Middle frontal gyrus (tissue), 1 donor: Measurements from ENCODE around the gene MCC.
"Not testable (repeated sequence)": the region's sequence is repeated elsewhere in the genome, so short reads cannot be mapped to it uniquely, and the experiment has no call there.

Experiments used
- DNase-seq: peaks from one replicate; pipeline ENCODE4 v3.0.0-alpha.2; 2015; ENCODE audit warnings: low spot score; ENCODE audit errors: extremely low spot score

Gene MCC

DNA sequence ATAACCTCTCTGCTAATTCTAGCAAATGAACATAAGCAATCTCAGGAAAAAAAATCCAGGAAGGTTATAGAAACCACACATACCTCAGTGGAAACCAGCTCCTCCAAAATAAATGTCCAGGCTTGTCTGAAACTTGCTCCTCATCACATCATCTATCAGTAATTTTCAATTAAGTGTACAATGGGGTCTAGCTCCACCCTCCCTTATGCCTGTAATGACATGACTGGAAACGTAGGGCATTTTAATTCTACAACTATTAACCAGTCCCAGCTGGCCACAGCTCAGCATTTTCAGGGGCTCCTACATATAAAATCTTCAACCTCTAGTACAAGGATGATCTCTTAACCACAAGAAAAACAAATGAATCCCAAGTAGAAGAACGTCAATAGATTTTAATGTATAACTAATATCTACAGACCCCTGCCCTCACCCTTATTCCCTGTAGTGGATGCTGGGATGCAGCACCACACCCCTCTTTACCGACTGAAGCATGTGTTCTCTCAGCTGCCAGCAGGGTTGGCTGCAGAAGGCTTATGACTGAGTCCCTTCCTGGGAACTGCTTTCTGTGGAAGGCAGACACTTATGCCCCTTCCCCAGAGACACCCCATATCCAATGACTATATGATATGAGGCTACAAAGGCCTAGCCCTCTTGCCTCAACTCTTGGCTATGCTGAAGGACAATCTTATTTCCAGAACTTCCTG is 60.2 kb downstream of the MCC start:
- DNase-seq = no peak

DNA sequence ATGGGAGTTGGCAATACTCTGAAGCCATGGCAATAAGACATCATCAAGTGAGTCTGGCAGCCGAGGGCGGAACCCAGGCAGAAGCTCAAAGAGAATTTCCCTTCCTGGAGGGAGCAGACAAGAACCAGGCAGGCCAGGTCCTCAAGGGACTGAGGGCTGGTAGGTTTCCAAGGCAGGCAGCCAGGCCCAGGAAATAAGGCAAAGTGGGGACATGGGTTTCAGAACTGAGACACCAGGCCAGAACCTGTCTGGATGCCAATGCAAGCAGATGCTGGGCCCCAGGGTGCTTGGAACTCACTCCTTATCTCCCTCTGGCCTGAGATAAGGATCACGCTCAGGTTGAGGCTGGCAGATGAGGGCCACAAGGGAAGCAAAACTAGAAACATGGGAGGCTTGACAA is 62.3 kb downstream of the MCC start:
- no peak for DNase-seq

DNA sequence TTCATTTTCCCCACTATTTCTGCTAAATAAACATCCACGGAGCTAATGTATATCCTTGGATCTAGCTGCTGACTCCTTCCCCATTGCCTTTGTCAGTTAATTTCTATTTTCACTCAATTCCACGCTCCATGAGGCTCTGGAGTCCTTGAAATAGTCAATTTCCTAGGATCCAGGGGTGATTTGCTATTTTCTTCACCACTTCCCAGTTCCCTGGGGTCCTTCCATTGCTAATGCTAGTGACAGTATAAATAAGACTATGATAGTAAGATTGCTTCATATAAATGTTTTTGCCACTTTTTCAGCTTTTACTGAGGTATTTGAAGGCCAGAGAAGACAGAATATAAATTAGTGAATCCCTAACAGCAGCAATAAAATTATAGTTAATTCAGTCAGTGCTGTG is 66.6 kb downstream of the MCC start:
- DNase-seq = no peak

DNA sequence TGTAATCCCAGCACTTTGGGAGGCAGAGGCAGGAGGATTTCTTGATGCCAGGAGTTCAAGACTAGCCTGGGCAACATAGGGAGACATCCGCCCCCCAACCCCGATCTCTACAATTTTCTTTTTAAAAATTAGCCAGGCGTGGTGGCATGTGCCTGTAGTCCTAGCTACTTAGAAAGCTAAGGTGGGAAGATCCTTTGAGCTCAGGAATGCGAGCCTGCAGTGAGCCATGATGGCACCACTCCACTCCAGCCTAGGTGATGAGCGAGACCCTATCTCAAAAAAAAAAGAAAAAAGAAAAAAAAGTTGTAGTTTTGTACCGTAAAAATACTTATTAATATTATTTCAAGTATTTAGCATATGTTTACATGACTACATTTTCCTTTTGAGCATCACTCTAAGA is 82.7 kb downstream of the MCC start:
- DNase-seq = no peak

DNA sequence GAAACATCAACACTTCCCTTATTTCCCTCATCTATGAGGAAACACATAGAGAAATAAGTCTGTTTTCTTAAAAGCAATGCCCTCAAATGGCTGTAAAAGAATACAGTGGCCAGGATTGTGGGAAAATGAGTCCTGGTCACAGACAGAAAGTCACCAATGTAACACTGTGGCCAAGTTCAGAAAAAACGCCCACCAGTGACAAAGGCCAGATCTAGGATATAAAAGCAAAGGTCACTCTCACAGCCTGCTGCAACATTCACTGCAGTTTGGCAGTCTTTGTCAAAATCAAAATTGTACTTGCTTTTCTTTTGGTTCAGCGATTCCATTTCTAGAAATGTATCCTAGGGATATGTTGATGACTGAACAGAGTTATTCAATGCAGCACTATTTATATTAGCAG is 84.0 kb downstream of the MCC start:
- DNase-seq = no peak

DNA sequence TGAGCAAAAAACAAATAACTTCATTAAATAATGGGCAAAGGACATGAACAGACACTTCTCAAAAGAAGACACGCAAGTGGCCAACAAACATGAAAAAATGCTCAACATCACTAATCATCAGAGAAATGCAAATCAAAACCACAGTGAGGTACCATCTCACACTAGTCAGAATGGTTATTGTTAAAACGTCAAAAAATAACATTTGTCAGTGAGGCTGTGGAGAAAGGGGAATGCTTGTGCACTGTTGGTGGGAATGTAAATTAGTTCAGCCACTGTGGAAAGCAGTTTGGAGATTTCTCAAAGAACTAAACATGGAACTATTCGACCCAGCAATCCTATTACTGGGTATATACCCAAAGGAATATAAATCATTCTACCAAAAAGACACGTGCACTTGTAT is 90.3 kb downstream of the MCC start:
- DNase-seq = not testable (repeated sequence)

DNA sequence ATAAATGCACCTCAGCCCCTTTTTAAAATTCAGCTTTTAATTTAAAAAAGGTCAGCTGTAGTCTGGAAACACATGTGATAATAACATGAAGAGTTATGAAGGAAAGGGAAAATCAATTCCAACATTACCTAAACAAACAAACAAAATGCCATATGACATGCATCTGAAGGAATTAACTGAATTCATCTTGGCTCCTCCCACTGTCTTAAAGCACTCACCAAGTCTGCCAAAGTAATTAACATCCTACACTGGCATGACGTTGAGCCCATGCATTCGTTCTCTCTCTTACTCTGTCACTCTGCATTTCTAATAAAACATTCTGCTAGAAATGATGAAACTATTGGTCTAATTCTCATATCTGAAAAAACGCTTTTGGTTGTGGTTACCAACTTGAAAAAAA is 91.2 kb downstream of the MCC start:
- no peak for DNase-seq

DNA sequence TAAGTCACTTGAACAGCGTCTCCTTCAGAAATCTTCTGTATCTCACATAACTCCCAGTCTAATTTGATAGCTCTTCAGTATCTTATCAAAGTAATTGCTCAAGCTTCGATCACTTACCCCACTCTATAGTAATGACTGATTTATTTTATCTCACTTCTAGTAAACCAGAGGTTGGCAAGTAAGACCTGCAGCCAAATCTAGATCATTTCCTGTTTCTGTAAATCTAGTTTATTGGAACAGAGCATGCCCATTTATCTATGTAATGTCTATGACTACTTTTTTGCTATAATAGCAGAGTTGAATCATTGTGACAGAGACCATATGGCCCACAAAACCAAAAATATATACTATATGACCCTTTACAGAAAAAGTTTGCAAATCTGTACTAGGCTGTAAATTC is 93.6 kb downstream of the MCC start:
- no peak for DNase-seq

DNA sequence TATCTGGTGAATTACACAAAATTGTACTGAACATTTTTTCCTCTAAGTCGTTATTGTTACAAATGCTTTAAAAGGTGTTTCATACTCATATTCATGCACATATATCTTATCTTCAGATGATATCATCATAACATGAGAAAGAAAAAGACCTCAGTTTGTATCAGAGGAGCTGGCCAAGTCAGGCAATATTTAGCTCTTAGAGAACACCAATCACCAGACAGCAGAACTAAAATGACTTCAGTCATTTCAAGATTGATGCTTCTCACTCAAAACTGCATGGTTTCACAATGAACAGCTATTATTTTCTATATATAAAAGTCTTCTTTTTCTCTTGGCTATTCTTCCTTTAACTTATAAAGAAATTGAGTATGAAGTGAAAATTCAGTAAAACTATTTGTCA is 98.0 kb downstream of the MCC start:
- DNase-seq = no peak

DNA sequence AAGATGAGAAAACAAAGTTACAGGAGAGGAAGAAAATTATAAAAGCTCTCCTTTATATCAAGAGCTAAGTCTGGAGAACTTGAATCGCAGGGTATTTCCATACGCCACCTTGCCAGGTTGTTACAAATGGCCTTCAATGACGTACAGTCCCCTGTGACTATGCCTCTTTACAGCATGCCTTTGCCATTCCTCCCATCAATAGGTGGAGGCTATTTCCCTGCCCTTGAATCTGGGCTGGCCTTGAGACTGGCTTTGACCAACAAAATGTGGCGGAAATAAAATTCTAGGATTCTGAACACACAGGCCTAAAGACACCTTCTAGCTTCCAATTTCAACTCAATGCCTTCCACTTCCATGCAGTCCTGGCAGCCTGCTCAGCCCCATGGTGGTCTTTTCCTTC is 99.1 kb downstream of the MCC start:
- DNase-seq = no peak

DNA sequence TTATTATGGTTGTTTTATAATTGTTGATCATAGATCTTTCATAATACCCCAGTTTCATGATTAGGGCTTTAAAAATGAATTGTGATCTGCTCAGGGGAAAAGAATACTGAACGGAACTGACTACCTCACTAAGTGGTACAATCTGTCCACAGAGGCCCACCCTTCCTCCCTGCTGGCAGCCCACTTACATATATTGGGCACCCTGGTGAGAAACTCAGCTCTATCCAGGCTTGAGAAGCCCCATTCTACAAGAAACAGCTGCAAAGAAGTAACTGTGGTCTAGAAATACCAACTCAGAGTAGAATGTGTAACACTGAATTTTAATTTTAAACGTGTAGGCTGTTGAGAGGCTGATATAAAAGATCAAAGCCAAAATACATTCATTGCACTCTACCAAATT is 100.4 kb downstream of the MCC start:
- DNase-seq = no peak

DNA sequence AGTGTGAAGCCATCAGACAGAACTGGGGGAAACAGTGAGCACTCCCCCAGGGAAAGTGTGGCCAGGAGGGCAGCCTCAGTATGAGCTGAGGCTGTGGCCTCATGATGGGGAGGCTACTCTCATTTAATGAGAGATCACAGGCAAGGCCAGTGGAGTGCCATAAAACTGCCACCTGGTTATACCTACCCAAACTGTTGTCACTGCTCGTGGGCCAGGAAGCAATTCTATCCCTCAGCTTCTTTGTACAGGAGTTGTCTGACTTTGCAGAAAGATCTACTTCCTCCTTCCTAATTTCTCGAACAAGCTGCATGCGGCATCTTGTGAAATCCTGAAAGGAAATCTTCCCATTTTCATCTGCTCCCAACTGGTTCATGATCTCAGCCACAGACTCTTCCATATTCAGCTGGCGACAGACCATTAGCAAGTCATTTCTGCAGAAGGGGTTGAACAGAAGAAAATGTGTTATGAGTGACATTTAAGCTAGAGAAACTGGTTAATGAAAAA is 103.4 kb downstream of the MCC start:
- no peak for DNase-seq

DNA sequence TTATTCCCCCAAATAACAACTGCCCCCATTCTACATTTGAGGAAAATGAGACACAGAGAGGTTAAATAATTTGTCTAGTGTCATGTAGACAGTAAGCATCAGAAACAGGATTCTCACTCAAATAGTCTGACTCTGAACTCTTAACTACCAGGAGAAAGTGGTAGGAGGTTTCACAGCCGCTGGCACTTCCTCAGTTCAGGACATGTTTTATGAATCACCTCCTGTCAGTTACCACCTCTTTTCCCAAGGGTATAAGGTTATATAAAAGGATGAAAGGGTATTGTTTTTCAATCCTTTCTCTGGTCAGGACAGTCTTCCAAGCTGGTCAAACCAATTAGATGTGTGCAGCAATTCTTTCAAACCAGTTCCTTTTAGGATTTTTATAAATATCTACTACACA is 105.5 kb downstream of the MCC start:
- no peak for DNase-seq

DNA sequence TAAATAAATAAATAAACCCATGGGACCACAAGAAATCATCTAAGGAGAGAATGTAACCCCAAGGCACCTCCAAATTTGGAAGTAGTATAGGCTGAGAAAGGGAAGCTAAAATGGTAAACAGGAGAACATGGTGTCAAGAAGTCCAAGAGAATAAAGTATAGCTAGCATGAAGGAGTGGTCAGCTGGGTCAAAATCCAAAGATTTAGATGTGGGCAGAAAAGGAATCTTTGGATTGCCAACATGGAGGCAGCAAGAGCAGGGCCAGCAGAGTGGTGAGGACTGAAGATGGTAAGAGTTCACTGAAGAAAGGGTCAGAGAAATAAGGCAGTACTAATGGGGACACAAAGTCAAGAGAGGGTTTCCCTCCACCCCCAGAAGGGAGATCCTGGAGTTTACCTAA is 106.5 kb downstream of the MCC start:
- DNase-seq = no peak

DNA sequence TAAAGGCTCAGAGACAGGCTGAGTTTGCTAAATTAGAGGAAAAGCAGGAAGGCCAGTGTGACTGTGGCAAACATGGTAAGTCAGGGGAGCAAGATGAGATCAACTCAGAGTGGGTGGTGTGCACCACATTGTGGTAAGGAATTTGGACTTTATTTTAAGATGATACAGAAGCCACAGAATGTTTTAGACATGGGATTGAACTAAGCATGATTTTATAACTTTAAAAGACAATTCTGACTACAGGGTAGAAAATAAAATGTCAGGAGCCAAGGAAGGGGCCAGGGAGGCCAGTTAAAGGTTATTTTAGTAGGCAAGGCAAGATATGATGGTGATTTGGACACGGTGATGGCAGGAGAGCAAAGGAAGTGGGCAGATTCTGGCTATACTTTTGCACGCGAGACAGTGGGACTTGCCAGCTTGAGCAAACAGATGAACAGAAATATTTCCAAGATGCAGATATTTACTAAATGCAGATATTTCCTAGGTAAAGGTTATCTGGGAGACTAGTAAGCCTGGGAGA is 107.4 kb downstream of the MCC start:
- no peak for DNase-seq

DNA sequence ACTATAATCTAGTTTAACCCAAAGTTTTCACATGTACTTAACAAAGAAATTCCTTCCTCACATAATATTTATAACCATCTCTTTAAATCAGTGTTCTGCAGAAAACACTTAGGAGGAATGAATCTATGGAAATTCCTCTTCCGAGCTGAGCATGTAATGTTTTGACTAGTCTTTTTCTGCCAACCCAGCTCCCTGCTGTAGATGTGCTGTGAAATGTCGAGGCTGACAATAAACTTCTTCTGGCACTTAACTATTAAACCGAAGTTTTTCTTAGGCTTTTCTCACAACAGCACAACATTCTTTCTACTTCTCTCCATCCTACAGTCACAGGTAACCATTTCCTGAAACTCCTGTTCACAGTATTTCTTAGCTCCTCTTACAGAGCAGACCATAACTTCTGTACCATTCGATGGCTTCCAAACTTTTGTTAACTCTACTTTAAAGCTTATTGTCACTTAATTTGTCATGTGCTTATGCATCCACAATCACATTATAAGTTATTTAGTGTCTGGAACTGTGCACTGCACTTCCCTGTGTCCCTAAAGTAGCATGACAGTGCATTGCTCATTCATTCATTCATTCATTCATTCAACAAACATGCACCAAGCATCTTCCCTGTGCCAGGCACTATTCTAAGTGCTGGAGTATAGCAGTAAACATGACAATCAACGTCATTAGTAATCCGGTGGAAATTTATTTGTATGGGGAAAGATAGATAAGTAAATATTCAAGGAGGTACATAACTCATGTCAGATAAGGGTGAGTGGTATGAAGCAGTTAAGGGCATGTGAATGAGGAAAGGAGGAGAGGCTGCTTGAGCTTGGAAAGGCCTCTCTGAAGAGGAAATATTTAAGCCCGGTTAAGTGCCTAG is 108.1 kb downstream of the MCC start:
- DNase-seq = no peak

DNA sequence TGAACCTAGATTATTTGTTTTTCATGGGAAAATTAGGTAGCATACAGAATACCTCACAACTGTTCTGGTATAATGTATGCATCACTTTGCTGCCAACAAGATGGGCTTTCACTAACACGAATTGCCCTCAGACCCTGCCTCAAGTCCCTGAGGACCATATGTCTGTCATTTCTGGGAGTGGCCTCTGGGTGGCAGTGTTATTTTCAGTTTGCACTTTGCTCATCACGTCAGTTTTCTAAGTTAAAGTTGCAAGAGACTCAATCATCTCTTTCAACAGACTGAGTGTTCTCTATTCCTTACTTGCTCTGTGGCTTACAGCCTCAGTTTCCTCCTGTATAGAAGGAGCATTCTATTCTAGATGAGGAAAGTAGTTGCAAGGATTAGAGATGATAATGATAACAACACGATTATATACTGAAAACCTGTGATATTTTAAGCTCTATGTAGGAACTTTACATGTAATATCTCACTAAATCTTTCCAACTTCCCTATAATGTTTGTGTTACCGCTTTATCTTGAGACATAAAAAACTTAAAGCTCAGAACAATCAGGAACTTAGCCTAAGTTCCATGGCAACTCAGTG is 109.2 kb downstream of the MCC start:
- DNase-seq = no peak

DNA sequence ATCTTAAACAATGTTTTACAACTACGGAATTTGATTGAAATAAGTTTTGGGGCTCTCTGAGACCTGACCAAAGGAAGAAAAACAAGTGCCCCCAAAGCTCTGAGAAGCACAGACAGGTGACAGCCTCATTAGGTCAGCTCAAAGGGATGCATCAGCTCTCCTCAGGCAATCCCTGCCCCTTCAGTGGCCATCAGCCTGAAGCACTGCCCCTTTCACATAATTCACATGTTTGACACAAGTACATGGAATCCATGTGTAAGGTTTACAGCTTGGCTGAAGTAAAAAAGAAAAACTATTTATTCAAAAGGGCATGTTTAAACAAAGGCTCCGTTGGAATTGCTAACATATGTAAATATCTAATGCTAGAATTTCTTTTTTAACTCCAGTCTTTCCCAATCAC is 109.7 kb downstream of the MCC start:
- DNase-seq = no peak

DNA sequence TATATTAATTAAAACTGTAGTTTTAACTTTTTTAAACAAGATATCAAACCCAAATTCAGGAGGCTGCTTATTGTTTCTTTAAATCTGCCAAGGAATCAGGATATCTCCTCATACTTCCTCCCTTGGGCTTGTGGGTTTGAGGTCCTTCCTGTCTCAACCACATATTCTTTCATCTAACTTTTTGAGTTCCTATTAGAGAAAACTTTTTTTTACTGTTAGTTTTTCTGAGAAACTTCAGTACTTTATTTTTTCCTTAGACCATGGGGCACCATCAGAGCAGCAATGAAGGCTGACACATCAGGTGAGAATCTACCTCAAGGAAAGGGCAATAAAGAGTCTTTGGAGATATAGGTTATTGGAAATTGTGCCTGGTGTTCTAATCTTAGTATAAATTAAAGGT is 110.2 kb downstream of the MCC start:
- DNase-seq = no peak

DNA sequence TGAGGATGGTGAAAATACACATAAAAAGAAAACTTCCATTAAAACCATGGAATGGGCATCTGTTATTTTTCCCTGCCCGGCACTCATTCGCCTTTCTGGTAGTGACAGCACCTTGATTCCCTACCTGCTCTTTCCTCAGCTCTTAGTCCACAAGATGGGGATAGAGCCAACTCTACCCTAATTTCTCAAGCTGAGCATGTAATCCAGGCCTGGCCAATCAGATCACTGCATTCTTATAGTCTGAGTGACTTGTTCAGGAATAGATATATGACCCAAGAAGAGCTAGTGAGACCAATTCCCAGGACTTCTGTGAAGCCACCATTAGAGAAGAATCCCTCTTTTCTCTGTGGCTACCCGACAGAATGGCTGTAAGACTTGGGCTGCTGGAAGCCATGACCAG is 111.6 kb downstream of the MCC start:
- no peak for DNase-seq

DNA sequence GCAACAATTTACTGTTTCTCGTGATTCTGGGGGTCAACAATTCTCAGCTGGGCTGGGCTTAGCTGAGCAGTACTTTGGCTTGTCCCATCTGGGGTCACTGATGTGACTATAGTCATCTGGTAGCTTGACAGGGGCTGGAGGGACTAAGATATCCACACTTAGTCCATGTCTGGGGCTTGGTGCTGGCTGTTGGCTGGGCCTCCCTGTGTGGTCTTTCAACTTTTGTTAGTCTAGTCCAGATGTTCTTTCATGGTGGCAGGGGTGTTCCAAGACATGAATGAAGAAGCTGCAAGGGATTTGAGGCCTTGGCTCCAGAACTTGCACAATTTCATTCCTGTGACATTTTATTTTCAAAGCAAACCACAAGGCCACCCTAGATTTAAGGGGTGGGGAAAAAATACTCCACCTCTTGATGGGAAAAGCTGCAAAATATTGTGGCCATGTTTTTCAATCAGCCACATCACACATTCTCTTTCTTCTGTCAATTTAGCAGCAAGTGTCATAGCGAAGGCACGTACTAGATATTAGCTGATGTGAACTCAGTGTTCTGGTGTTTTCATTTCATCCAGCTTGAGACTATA is 112.7 kb downstream of the MCC start:
- DNase-seq = no peak

DNA sequence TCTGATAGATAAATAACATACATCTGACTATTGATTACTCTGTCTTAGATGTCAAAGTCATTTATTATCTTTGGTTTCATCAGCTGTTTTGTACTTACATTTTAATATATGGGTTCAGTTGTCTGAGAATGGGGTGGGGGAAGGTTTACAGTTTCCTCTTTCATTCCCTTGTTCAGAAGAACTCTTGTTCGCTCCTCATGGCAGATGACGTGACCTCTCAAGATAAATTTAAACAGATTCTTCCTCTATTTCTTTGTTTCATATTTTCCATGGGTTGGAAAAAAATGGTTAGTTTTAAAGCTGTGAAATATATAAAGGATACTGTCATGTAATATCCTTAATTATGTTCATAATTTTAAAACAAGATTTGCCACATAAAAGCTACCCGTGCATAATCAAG is 114.8 kb downstream of the MCC start:
- DNase-seq = no peak
